SK-N-MC (cell line): ENCODE results near the gene PKM.

Source experiments
- EZH2 ChIP-seq: fragments of 200-600 bp; sonication (generic); IDR thresholded peaks from one replicate; pipeline ENCODE4 v1.6.1; 2017; ENCODE audit warnings: antibody characterized with exemption
- FOXP2 ChIP-seq: optimal IDR thresholded peaks from 2 replicates; pipeline ENCODE3; 2011; ENCODE audit warnings: mild to moderate bottlenecking, moderate library complexity; ENCODE audit not compliant: insufficient read depth; ENCODE audit errors: extremely low read length, control extremely low read depth
- POLR2AphosphoS5 ChIP-seq: IDR thresholded peaks from 2 replicates; pipeline ENCODE4 v1.6.1; 2012; ENCODE audit warnings: mild to moderate bottlenecking, low read depth, low read length, borderline replicate concordance

DNA sequence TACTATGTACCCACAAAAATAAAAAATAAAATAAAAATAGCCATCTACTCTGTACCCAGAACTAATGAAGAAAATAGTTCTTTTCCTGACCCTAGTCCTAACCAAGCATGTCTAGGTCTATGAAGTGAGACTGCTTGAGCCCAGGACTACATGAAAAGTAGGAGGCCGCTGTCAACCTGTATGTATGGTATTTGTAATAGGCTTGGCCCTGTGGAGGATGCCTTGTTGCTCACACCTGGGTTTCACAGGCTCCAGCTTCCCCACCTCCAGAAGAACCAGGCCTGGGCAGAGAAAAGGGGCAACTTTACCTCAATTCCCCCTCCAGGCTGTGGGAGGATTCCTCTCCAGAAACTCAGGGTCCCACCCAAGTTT lies 6.8 kb upstream of the PKM start:
- no peak for TF ChIP-seq EZH2
- no peak for TF ChIP-seq POLR2AphosphoS5
- TF ChIP-seq FOXP2: no peak
